IPS DF 19.7 (cell line): Measurements from ENCODE around the gene VWA3B.
A peak's percentile ranks its signal among the peaks of the same experiment; 100 is the strongest.
"Not testable (repeated sequence)": the region's sequence is repeated elsewhere in the genome, so short reads cannot be mapped to it uniquely, and the experiment has no call there.

ENCODE experiments used
- DNase-seq: peaks from one replicate; pipeline ENCODE4 v3.0.0-alpha.2; 2013; ENCODE audit warnings: low read depth, low spot score

VWA3B gene

GRCh38 chr2:98252038-98252773, 165.2 kb downstream of the VWA3B start:
- DNase-seq: no peak

GRCh38 chr2:98253461-98254070, 166.6 kb downstream of the VWA3B start:
- no peak for DNase-seq

GRCh38 chr2:98254504-98255059, 167.6 kb downstream of the VWA3B start:
- DNase-seq: no peak

GRCh38 chr2:98258906-98259305, 171.9 kb downstream of the VWA3B start:
- DNase-seq: no peak

- DNase-seq: no peak
These were observed 176.4 kb downstream of the VWA3B start for GRCh38 chr2:98263362-98263761.

- DNase-seq: not testable (repeated sequence)
These were observed 181.3 kb downstream of the VWA3B start for GRCh38 chr2:98268225-98268624.

- DNase-seq: peak; percentile 25
These were observed 182.3 kb downstream of the VWA3B start for GRCh38 chr2:98269274-98269673.

- no peak for DNase-seq
These were observed 182.9 kb downstream of the VWA3B start for GRCh38 chr2:98269830-98270229.

GRCh38 chr2:98277162-98277859, 190.3 kb downstream of the VWA3B start:
- DNase-seq: no peak

- no peak for DNase-seq
These were observed 191.1 kb downstream of the VWA3B start for GRCh38 chr2:98278074-98278473.

- DNase-seq: no peak
These were observed 193.6 kb downstream of the VWA3B start for GRCh38 chr2:98280376-98281102.

- no peak for DNase-seq
These were observed 194.6 kb downstream of the VWA3B start for GRCh38 chr2:98281607-98282006.

GRCh38 chr2:98282109-98282508, 195.1 kb downstream of the VWA3B start:
- DNase-seq: no peak

GRCh38 chr2:98293030-98293429, 206.1 kb downstream of the VWA3B start:
- no peak for DNase-seq

GRCh38 chr2:98293931-98294687, 207.1 kb downstream of the VWA3B start:
- DNase-seq: no peak

- DNase-seq: no peak
These were observed 207.7 kb downstream of the VWA3B start for GRCh38 chr2:98294711-98295110.

GRCh38 chr2:98295275-98295674, 208.3 kb downstream of the VWA3B start:
- no peak for DNase-seq

- DNase-seq: no peak
These were observed 208.9 kb downstream of the VWA3B start for GRCh38 chr2:98295721-98296414.

GRCh38 chr2:98296440-98296839, 209.5 kb downstream of the VWA3B start:
- no peak for DNase-seq
